ENCODE results near the gene LIMCH1.

The LIMCH1 gene

DNA sequence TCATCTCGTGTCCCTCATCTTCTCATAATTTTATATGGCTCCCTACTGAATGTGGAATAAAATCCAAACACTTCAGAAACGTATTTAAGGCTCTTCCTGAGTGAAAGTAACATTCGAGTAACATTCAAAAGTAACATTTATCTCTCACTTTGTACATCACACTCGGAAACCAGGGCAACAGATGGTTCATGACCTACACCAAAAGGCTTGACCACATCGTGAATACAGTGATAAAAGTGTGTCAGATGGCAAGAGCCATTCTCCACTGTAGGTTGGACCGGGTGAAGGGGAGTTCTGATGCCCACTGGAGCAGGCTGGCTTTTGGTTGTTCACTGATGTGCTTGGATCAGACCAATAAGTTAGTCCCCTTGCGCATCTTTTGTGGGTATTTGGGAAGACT lies 5.6 kb upstream of the LIMCH1 start:
- Histone ChIP-seq H3K27me3 (ENCODE audit: control insufficient read depth in 1 of 2, insufficient read depth in 2 of 2, low read length in 2 of 2) (no peaks in the 10 kb centered on the region), H3K36me3 (ENCODE audit: control insufficient read depth in 2 of 2, insufficient read depth in 2 of 2, low read length in 2 of 2) (no peaks in the 10 kb centered on the region), H3K27ac (ENCODE audit: low read length) (no peak overlapping the region), H3K4me1 (ENCODE audit: control insufficient read depth, insufficient read depth, low read length) (no peaks in the 10 kb centered on the region), H3K4me3 (ENCODE audit: low read length in 2 of 2) (no peak overlapping the region), H3K9ac (ENCODE audit: low read length in 2 of 2) (no peak overlapping the region), H3K9me3 (ENCODE audit: control insufficient read depth in 2 of 2, low read length in 2 of 2) (no peaks in the 10 kb centered on the region)

DNA sequence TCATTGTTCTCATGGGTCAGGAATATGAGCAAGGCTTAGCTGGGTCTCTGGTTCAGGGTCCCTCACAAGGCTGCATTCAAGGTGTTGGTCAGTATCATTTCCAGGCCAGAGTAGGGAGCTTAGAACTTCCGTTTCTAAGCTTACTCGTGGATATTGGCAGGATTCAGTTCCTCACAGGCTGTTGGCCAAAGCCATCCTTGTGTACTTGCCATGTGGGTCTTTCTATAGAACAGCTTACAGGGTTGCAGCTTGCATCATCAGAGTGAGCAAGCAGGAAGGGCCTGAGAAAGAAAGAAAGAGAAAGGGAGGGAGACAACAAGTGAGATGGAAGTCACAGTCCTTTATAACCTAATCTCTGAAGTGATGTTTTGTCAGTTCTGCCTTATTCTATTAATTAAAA lies 5.1 kb upstream of the LIMCH1 start:
- Histone ChIP-seq H3K36me3 (ENCODE audit: control insufficient read depth in 2 of 2, insufficient read depth in 2 of 2, low read length in 2 of 2) (no peaks in the 10 kb centered on the region), H3K27me3 (ENCODE audit: control insufficient read depth in 1 of 2, insufficient read depth in 2 of 2, low read length in 2 of 2) (no peaks in the 10 kb centered on the region), H3K27ac (ENCODE audit: low read length) (no peak overlapping the region), H3K4me3 (ENCODE audit: low read length in 2 of 2) (no peak overlapping the region), H3K9me3 (ENCODE audit: control insufficient read depth in 2 of 2, low read length in 2 of 2) (no peaks in the 10 kb centered on the region), H3K4me1 (ENCODE audit: control insufficient read depth, insufficient read depth, low read length) (no peaks in the 10 kb centered on the region), H3K9ac (ENCODE audit: low read length in 2 of 2) (no peak overlapping the region)

DNA sequence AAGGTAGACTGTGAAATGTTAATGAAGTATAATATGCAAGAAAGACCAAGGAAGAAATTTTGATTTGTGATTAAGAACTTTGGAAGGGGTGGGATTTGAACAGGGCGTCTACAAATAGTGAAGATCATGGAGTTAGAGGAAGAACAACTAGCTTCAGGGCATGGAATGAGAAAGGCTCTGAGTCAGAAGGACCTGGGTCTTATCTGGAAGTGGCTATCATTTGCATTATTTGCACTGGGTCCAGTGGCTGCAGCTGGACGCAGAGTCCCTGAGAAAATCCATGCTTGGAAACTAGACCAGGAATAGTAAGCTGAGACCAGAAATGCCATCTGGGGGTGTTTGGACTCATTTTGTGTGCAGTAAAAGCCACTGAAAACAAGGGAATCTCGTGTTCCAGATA lies 4.3 kb upstream of the LIMCH1 start:
- H3K36me3 ChIP-seq (ENCODE audit: control insufficient read depth in 2 of 2, insufficient read depth in 2 of 2, low read length in 2 of 2): no peaks in the 10 kb centered on the region
- no peak overlapping the region for H3K27ac ChIP-seq (ENCODE audit: low read length)
- no peak overlapping the region for H3K4me3 ChIP-seq (ENCODE audit: low read length in 2 of 2)
- H3K9ac ChIP-seq (ENCODE audit: low read length in 2 of 2): no peak overlapping the region
- no peaks in the 10 kb centered on the region for H3K4me1 ChIP-seq (ENCODE audit: control insufficient read depth, insufficient read depth, low read length)
- H3K9me3 ChIP-seq (ENCODE audit: control insufficient read depth in 2 of 2, low read length in 2 of 2): no peaks in the 10 kb centered on the region
- no peaks in the 10 kb centered on the region for H3K27me3 ChIP-seq (ENCODE audit: control insufficient read depth in 1 of 2, insufficient read depth in 2 of 2, low read length in 2 of 2)

DNA sequence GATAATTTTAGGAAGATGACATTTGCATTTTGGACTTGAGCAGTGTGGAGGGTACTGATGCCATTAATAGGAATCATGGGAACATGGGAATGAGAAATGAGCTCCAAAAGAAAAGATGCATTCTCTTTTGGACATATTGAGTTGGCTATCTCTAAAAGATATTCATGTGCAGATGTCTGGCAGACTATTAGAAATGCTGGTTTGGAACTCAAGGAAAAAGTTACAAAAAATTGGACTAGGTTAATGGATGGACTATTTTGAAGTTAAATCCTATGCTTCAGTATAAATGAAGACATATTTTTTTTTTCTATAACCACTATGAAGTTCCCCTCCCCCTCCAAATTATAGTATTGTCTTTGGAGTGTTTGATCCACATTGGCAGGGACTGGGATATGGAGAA lies 3.6 kb upstream of the LIMCH1 start:
- Histone ChIP-seq H3K4me1 (ENCODE audit: control insufficient read depth, insufficient read depth, low read length) (no peaks in the 10 kb centered on the region), H3K27ac (ENCODE audit: low read length) (no peak overlapping the region)

DNA sequence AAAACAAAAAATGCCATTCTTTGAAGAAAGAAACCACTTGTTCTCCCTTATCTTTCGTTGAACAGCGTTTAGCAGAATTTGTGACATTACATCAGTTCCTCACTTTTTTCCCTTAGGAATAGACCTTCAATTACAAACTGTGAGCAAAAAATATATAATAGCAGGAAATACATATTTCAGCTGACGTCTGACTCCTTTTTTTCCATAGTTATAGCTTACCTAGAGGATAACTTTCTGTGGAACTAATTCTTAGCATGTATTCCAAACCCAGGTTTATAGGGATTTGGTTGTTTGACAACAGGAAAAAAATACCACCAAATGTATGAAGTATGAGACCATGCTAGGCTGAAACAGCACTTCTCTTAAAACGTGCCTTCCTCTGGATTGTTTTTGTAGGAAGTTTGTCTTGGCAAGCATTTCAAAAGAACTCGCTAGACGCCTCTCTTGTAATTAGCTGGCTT lies 2.0 kb upstream of the LIMCH1 start:
- Histone ChIP-seq H3K4me3 (ENCODE audit: low read length in 2 of 2) (no peak overlapping the region), H3K9ac (ENCODE audit: low read length in 2 of 2) (no peak overlapping the region), H3K27ac (ENCODE audit: low read length) (no peak overlapping the region), H3K4me1 (ENCODE audit: control insufficient read depth, insufficient read depth, low read length) (no peaks in the 10 kb centered on the region), H3K9me3 (ENCODE audit: control insufficient read depth in 2 of 2, low read length in 2 of 2) (no peaks in the 10 kb centered on the region), H3K36me3 (ENCODE audit: control insufficient read depth in 2 of 2, insufficient read depth in 2 of 2, low read length in 2 of 2) (no peaks in the 10 kb centered on the region), H3K27me3 (ENCODE audit: control insufficient read depth in 1 of 2, insufficient read depth in 2 of 2, low read length in 2 of 2) (peaks cover 0 to 3% of the 10 kb centered on the region in 2 donors)

More for the DNA sequence above, 3.6 kb upstream of the LIMCH1 start:
- no peaks in the 10 kb centered on the region for H3K36me3 ChIP-seq (ENCODE audit: control insufficient read depth in 2 of 2, insufficient read depth in 2 of 2, low read length in 2 of 2)
- H3K27me3 ChIP-seq (ENCODE audit: control insufficient read depth in 1 of 2, insufficient read depth in 2 of 2, low read length in 2 of 2): peaks cover 0 to 3% of the 10 kb centered on the region in 2 donors
- no peaks in the 10 kb centered on the region for H3K9me3 ChIP-seq (ENCODE audit: control insufficient read depth in 2 of 2, low read length in 2 of 2)
- H3K4me3 ChIP-seq (ENCODE audit: low read length in 2 of 2): no peak overlapping the region
- H3K9ac ChIP-seq (ENCODE audit: low read length in 2 of 2): no peak overlapping the region

DNA sequence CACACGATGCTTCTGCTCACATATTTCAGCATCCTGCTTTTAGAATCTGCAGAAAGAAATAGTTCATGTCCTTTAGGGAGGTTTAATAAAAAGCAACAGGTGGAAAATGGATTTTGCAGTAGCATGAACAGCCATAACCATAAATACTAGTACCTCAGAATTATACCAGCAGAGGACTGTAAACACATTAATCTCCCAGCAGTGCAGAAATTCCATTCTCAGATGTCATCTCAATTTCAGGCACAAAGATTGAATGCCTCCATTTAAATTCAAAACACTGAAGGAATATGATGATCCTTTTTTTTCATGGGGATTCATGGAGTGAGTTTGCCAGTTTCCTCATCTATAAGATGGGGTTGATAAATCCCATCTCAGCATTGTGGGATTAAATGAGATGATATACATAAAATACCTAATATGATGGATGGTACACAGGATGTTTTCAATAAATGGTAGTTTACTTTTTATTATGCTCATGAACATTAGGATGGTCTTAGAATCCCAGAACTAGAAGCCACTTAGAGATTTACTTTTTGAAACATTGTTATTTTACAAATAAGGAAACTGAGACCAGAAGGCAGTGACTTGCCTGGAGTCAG lies 566 bp upstream of the LIMCH1 start:
- Histone ChIP-seq H3K4me3 (ENCODE audit: low read length in 2 of 2) (no peak overlapping the region), H3K9ac (ENCODE audit: low read length in 2 of 2) (no peak overlapping the region), H3K4me1 (ENCODE audit: control insufficient read depth, insufficient read depth, low read length) (peaks cover 4% of the 10 kb centered on the region), H3K36me3 (ENCODE audit: control insufficient read depth in 2 of 2, insufficient read depth in 2 of 2, low read length in 2 of 2) (no peaks in the 10 kb centered on the region), H3K27me3 (ENCODE audit: control insufficient read depth in 1 of 2, insufficient read depth in 2 of 2, low read length in 2 of 2) (peaks cover 0 to 3% of the 10 kb centered on the region in 2 donors), H3K9me3 (ENCODE audit: control insufficient read depth in 2 of 2, low read length in 2 of 2) (no peaks in the 10 kb centered on the region), H3K27ac (ENCODE audit: low read length) (no peak overlapping the region)

DNA sequence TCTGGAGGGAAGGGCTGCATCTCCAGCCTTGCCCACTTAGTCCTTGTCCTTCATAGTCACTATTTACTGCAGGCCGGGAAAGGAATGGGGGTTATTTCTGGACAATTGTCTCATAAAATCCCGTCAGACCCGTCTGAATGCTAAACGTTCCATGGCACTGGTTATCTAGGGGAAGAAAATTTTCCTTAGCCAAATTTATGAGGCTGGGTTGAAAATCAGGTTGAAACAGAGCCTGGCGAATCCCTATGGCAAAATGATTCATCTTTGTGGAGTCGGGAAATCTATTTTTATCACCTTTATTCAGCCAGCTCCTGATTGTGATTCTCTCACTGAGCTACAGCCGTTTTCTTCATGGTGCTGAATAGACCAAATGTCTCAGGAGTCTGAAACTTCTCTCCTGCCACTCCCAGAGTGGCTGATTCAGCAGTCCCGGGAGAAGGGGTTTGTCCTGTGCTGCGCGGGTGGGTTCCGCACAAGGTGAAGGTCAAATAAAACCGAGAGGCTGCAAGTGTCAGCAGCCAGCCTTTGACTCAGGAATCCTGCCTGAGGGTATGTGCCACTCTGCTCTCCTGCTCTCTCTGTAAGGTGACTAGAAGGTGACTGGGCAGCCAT lies 1.0 kb downstream of the LIMCH1 start:
- no peaks in the 10 kb centered on the region for H3K36me3 ChIP-seq (ENCODE audit: control insufficient read depth in 2 of 2, insufficient read depth in 2 of 2, low read length in 2 of 2)
- H3K27me3 ChIP-seq (ENCODE audit: control insufficient read depth in 1 of 2, insufficient read depth in 2 of 2, low read length in 2 of 2): peaks cover 0 to 3% of the 10 kb centered on the region in 2 donors
- no peaks in the 10 kb centered on the region for H3K9me3 ChIP-seq (ENCODE audit: control insufficient read depth in 2 of 2, low read length in 2 of 2)
- peaks cover 4% of the 10 kb centered on the region for H3K4me1 ChIP-seq (ENCODE audit: control insufficient read depth, insufficient read depth, low read length)
- no peak overlapping the region for H3K4me3 ChIP-seq (ENCODE audit: low read length in 2 of 2)
- peak overlapping the region; percentile 7 for H3K27ac ChIP-seq (ENCODE audit: low read length)
- no peak overlapping the region for H3K9ac ChIP-seq (ENCODE audit: low read length in 2 of 2)

DNA sequence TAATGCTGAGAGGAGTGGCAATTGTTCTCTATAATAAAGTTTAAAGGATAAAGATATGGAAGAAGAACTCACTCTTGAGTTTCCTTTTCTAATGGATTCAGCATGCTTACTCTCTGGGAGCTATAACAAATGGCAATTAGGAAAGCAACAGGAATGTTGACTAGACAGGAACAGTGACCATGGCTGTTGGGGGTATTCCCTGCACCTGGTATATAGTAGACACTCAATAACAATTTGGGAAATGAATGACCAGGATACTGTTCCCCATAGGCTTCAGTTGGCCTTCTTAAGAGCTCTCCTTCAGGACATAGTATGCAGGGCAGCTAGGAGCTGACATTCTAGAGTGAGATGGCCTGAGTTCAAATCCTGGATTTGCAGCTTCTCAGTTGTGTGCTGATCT lies 1.8 kb downstream of the LIMCH1 start:
- Histone ChIP-seq H3K27ac (ENCODE audit: low read length) (no peak overlapping the region), H3K4me3 (ENCODE audit: low read length in 2 of 2) (no peak overlapping the region), H3K36me3 (ENCODE audit: control insufficient read depth in 2 of 2, insufficient read depth in 2 of 2, low read length in 2 of 2) (no peaks in the 10 kb centered on the region), H3K9me3 (ENCODE audit: control insufficient read depth in 2 of 2, low read length in 2 of 2) (no peaks in the 10 kb centered on the region), H3K4me1 (ENCODE audit: control insufficient read depth, insufficient read depth, low read length) (peaks cover 4% of the 10 kb centered on the region), H3K9ac (ENCODE audit: low read length in 2 of 2) (no peak overlapping the region), H3K27me3 (ENCODE audit: control insufficient read depth in 1 of 2, insufficient read depth in 2 of 2, low read length in 2 of 2) (peaks cover 0 to 3% of the 10 kb centered on the region in 2 donors)

DNA sequence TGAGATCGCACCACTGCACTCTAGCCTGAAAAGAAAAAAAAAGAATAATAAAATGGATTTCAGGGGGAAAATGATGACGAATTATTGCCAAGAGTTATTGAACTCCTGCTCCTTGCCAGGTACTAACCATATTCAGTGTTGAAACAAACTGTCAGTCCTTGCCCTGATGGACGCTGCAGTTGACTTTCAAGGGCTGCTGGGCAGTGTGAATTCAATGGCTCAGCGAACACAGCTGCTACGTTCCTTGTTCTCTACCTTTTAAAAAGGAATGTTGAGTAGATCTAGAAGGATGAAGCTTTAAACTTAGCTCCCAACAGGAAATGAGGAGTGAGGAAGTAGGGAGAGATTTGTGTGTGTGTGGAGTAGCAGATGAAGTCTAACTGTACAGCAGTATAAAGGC lies 2.7 kb downstream of the LIMCH1 start:
- H3K27ac ChIP-seq (ENCODE audit: low read length): no peak overlapping the region

DNA sequence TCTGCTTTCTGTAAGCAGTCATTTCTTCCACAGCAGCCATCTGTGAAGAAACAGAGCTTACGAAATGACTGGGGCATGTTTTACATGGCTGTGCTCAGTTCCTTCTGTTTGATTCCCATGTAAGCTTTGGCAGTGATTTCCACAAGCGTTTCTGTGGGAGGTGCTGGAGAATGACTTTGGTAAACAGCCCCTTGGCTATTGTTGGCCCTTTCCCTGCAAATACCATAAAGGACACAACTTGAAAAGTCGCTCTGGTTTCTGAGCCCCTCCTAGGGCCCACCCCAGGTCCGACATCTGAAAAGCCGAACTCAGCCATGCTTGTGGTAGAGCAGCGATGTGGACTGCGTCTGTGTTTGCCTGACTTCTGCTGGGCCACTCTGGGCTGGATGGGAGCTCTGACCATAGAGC lies 3.7 kb downstream of the LIMCH1 start:
- Histone ChIP-seq H3K27me3 (ENCODE audit: control insufficient read depth in 1 of 2, insufficient read depth in 2 of 2, low read length in 2 of 2) (peaks cover 0 to 3% of the 10 kb centered on the region in 2 donors), H3K36me3 (ENCODE audit: control insufficient read depth in 2 of 2, insufficient read depth in 2 of 2, low read length in 2 of 2) (no peaks in the 10 kb centered on the region), H3K9me3 (ENCODE audit: control insufficient read depth in 2 of 2, low read length in 2 of 2) (no peaks in the 10 kb centered on the region), H3K4me3 (ENCODE audit: low read length in 2 of 2) (no peak overlapping the region), H3K9ac (ENCODE audit: low read length in 2 of 2) (no peak overlapping the region), H3K4me1 (ENCODE audit: control insufficient read depth, insufficient read depth, low read length) (peaks cover 4% of the 10 kb centered on the region), H3K27ac (ENCODE audit: low read length) (peak overlapping the region; percentile 53)

More for the DNA sequence above, 2.7 kb downstream of the LIMCH1 start:
- no peak overlapping the region for H3K4me3 ChIP-seq (ENCODE audit: low read length in 2 of 2)
- H3K9ac ChIP-seq (ENCODE audit: low read length in 2 of 2): no peak overlapping the region
- peaks cover 0 to 3% of the 10 kb centered on the region in 2 donors for H3K27me3 ChIP-seq (ENCODE audit: control insufficient read depth in 1 of 2, insufficient read depth in 2 of 2, low read length in 2 of 2)
- H3K9me3 ChIP-seq (ENCODE audit: control insufficient read depth in 2 of 2, low read length in 2 of 2): no peaks in the 10 kb centered on the region
- peaks cover 4% of the 10 kb centered on the region for H3K4me1 ChIP-seq (ENCODE audit: control insufficient read depth, insufficient read depth, low read length)
- H3K36me3 ChIP-seq (ENCODE audit: control insufficient read depth in 2 of 2, insufficient read depth in 2 of 2, low read length in 2 of 2): no peaks in the 10 kb centered on the region

DNA sequence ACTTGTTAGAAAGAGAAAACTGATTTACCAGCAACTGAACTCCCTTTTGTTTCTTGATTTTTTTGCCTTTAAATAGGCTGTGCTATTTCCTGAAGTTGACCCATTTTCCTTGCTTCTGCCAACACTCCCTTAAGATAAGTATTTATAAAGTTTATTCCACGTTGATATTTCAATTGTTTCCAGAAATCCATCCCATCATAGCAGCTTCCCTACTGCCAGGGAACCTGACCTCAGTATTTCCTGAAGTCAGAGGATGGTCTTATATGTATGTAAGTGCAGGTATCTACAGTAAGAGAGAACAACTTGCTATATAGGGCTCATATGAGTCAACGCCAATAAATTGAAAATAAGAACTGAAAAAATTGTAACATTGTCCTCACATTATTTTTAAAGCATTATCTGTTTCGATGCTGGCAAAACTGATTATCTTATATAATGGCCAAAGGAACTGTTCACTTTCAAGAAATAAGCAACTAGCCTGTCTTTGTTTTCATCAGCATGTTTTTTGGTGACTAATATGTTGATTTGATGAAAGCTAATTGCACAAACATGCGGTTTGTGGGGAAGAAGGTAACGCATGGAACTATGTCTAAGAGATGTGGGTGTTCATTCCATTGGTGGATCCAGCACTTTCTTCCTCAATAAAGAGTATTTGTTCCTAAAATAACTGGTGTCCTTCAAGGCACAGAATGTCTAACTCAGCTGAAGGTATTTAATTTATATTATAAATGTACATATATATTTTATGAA lies 4.7 kb downstream of the LIMCH1 start:
- Histone ChIP-seq H3K4me3 (ENCODE audit: low read length in 2 of 2) (no peak overlapping the region), H3K36me3 (ENCODE audit: control insufficient read depth in 2 of 2, insufficient read depth in 2 of 2, low read length in 2 of 2) (no peaks in the 10 kb centered on the region), H3K27me3 (ENCODE audit: control insufficient read depth in 1 of 2, insufficient read depth in 2 of 2, low read length in 2 of 2) (peaks cover 0 to 3% of the 10 kb centered on the region in 2 donors), H3K9me3 (ENCODE audit: control insufficient read depth in 2 of 2, low read length in 2 of 2) (no peaks in the 10 kb centered on the region), H3K27ac (ENCODE audit: low read length) (no peak overlapping the region), H3K4me1 (ENCODE audit: control insufficient read depth, insufficient read depth, low read length) (peaks cover 4% of the 10 kb centered on the region), H3K9ac (ENCODE audit: low read length in 2 of 2) (no peak overlapping the region)

Measured in stomach smooth muscle (tissue), 2 donors.